Mammary epithelial cell (primary cell): ENCODE data around the gene SMIM10.
"Not testable (repeated sequence)": the region's sequence is repeated elsewhere in the genome, so short reads cannot be mapped to it uniquely, and the experiment has no call there.

Source experiments
- EZH2 ChIP-seq: IDR thresholded peaks from 2 replicates; pipeline ENCODE4 v1.6.1; 2012; ENCODE audit warnings: low read length, inconsistent platforms, borderline replicate concordance
- TF ChIP-seq, protein P1 (sequence below), 2 donors: IDR thresholded peaks in 1 of 2; conservative IDR thresholded peaks in 1 of 2; 2 replicates each; pipeline ENCODE4 v1.5.1; 2011 to 2012; ENCODE audit warnings: inconsistent platforms in 2 of 2, low read length in 2 of 2, mild to moderate bottlenecking in 2 of 2, control low read depth in 1 of 2, low read depth in 1 of 2; ENCODE audit not compliant: insufficient read depth in 1 of 2; ENCODE audit errors: extremely low read depth in 1 of 2

- TF ChIP-seq, protein P1, sequence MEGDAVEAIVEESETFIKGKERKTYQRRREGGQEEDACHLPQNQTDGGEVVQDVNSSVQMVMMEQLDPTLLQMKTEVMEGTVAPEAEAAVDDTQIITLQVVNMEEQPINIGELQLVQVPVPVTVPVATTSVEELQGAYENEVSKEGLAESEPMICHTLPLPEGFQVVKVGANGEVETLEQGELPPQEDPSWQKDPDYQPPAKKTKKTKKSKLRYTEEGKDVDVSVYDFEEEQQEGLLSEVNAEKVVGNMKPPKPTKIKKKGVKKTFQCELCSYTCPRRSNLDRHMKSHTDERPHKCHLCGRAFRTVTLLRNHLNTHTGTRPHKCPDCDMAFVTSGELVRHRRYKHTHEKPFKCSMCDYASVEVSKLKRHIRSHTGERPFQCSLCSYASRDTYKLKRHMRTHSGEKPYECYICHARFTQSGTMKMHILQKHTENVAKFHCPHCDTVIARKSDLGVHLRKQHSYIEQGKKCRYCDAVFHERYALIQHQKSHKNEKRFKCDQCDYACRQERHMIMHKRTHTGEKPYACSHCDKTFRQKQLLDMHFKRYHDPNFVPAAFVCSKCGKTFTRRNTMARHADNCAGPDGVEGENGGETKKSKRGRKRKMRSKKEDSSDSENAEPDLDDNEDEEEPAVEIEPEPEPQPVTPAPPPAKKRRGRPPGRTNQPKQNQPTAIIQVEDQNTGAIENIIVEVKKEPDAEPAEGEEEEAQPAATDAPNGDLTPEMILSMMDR (conservative IDR thresholded peaks at IDR 0.05 in 1 of 2, IDR thresholded peaks at IDR 0.05 in 1 of 2; ENCODE audit: extremely low read depth in 1 of 2, insufficient read depth in 1 of 2, low read depth in 1 of 2, low read length in 2 of 2) = not testable (repeated sequence)
- TF ChIP-seq EZH2 = not testable (repeated sequence)
Observed at GRCh38 chrX:135041149-135042123, 50.6 kb downstream of the SMIM10 start.
